NOMO-1 treated with dmso at 0.1 percent for 144 hours (cell line): ENCODE data around the gene IQCK.
A peak's percentile ranks its signal among the peaks of the same experiment; 100 is the strongest.

Experiments
- DNase-seq: peaks from one replicate; lab custom pipeline; 2025; ENCODE audit not compliant: unreplicated experiment; lab: John Stamatoyannopoulos, UW

IQCK gene

GRCh38 chr16:19907161-19907992 is 189.3 kb downstream of the IQCK start:
- peak; percentile 41 for DNase-seq
